DMS 273 (cell line): Measurements from ENCODE around the gene RPH3AL.
"Not testable (repeated sequence)": the region's sequence is repeated elsewhere in the genome, so short reads cannot be mapped to it uniquely, and the experiment has no call there.

Experiments used
- DNase-seq: peaks from one replicate; lab custom pipeline; 2025; ENCODE audit not compliant: unreplicated experiment; lab: John Stamatoyannopoulos, UW

The RPH3AL gene

GRCh38 chr17:183021-183420 lies 169.6 kb downstream of the RPH3AL start:
- DNase-seq = peak; percentile 57

GRCh38 chr17:182050-182751 lies 170.4 kb downstream of the RPH3AL start:
- DNase-seq = no peak

GRCh38 chr17:181245-182049 lies 171.2 kb downstream of the RPH3AL start, which contains the start of gene DOC2B:
Gene DOC2B, minus strand, starts transcription at chr17:181650. Its CDS starts 171 bp downstream, at chr17:181479.
- DNase-seq = peak; percentile 56

DNA sequence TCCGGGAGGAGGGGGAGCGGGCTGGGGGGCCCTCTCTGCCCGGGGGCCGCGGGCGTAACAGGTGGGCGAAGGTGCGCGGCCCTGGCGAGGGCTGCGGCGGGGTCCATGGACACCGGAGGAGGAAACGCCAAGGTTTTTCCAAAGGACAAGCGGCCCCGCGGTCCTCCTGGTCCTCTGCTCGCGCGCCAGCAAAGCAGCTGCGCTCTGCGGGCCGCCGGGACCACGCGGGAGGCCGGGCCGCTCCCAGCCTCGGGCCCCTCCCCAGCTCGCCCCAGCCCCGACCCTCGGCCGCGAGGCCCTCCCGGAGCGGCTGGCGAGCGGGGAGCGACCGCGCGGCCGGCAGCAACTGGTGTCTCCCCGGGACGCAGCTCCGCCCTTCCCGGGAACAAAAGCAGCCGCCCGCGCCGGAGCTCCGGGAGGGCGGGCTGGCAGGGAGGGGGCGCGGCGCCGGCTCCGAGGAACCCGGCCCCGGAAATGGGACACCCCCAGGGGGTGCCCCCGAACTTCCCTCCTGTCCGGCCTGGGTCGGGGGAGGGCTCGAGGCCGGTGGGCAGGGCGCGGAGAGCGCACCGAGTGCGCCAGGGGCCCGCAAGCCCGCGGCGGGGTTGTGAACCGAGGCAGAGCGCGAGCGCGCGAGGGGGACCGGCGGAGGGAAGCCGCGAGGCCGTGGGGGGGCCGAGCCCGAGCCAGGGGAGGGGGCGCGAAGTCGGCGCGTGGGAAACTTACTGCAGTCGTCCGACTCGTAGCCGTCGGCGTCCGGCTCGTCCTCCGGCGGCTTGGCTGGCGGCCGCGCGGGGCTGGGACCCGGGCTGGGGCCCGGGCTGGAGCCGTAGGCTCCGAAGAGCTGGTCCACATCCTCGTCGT lies 172.0 kb downstream of the RPH3AL start:
- peak; percentile 40 for DNase-seq

- DNase-seq = no peak
These were observed 172.7 kb downstream of the RPH3AL start for GRCh38 chr17:179781-180380.

- DNase-seq = no peak
These were observed 173.6 kb downstream of the RPH3AL start for GRCh38 chr17:179066-179432.

DNA sequence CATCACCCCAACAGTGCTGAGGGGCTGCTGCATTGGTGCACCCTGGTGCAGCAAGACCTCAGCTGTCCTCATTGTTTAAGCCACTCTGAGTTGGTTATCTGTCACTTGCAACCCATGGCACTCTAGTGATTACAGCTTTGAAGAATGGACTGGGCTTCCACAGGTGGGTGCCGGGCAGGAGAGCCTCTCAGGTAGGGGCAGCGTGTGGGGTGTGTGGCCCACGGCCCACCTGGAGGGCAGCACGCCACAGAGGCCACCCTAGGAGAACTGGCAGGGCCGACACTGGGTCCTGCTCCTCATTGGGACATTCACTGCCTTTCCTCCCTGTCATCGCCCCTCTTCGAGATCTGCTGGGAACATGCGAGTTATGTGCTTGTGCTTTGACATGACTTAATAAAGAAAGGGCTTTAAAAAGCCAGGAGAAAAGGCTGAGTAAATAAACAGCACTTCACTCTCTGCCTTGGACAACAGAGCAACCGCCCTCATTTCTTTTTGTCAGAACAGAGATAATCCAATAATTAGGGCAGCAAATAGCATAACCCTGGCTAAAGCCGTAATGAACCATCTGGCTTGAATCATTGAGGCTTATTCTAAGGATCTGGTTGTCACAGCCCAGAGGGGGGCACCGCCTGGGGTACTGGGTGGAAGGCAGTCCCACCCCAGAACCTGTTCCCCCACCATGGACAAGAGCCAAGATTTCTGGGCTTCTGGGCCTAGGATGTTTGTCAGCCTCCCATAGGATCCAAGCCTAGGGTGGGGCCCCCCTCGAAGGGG lies 174.1 kb downstream of the RPH3AL start:
- DNase-seq = peak; percentile 27

DNA sequence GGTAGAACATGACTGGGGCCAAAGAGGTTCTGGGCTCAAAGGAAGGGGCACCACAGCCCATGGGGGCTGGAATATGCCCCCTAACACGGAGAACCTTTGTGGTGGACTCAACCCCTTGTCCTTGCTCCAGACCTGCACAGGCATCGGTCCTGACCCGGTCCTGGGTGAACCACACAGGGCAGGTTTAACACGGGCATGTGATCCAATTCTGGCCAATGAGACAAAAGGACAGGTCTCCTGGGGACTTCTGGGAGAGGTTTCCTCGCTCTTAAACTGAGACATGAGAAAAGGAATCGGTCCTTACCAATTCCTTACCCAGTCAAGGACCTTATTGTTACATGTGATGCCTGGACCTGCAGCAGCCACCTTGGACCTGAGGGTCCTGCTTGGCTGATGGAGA lies 174.8 kb downstream of the RPH3AL start:
- no peak for DNase-seq

DNA sequence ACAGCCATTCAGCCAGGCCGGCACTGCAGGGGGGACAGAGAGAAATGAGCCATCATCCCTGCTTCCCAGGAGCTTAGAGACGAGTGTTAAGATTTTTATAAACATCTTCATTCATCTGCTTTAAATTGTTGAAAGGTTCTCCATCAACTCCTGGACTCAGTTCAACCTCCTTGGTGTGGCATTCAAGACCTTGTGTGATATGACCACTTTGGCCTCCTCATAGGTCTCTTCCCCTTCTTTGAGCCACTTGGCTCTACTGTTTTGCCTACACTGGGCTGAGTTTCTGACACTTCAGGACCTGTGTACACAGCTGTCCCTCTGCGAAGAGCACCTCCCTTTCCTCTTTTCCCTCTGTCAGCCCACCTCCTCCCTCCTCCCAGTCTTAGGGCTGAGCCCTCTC lies 175.5 kb downstream of the RPH3AL start:
- DNase-seq = no peak

GRCh38 chr17:173166-173911 lies 179.3 kb downstream of the RPH3AL start:
- peak; percentile 43 for DNase-seq

GRCh38 chr17:172401-172800 lies 180.2 kb downstream of the RPH3AL start:
- no peak for DNase-seq

DNA sequence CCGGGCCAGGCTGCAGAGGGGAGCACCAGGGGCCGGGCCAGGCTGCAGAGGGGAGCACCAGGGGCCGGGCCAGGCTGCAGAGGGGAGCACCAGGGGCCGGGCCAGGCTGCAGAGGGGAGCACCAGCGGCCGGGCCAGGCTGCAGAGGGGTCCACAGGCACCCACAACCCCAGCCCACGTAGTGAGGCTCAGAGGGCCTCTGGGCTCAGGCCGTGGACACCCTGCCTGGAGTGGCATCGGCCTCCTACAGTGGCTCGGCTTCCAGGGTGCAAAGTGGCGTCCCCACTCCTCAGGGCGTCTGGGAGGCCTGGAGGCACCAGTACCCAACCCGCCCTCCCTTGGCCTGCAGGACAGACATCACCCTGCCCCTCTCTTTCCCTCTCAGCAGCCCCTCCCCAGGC lies 180.7 kb downstream of the RPH3AL start:
- no peak for DNase-seq

- DNase-seq = no peak
These were observed 182.4 kb downstream of the RPH3AL start for GRCh38 chr17:170130-170670.

DNA sequence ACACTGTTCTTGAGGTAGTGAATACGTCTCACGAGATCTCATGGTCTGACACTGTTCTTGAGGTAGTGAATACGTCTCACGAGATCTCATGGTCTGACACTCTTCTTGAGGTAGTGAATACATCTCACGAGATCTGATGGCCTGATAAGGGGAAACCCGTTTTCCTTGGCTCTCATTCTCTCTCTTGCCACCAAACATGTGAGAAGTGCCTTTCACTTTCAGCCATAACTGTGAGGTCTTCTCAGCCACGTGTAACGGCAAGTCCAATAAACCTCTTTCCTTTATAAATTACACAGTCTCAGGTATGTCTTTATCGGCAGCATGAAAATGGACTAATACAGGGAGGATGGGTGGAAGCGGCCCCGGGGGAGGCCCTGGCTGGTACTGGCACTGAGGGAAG lies 184.0 kb downstream of the RPH3AL start:
- not testable (repeated sequence) for DNase-seq

GRCh38 chr17:165939-166338 lies 186.7 kb downstream of the RPH3AL start:
- DNase-seq = no peak

- DNase-seq = peak; percentile 63
These were observed 188.0 kb downstream of the RPH3AL start for GRCh38 chr17:164303-165235.

- DNase-seq = peak; percentile 8
These were observed 189.0 kb downstream of the RPH3AL start for GRCh38 chr17:163514-164098.

GRCh38 chr17:162689-163088 lies 189.9 kb downstream of the RPH3AL start:
- no peak for DNase-seq
